HTR-8/SVneo (cell line): ENCODE measurements around the gene ADAP1.

Experiments
- DNase-seq: peaks from one replicate; pipeline ENCODE4 v3.0.0; 2011; ENCODE audit warnings: low spot score, mixed read lengths; ENCODE audit not compliant: insufficient read length
- FAIRE-seq: peaks from 2 replicates; lab custom pipeline; 2011; peaks lifted over from hg19 to GRCh38; lab: Jason Lieb, UNC

ADAP1 gene

DNA sequence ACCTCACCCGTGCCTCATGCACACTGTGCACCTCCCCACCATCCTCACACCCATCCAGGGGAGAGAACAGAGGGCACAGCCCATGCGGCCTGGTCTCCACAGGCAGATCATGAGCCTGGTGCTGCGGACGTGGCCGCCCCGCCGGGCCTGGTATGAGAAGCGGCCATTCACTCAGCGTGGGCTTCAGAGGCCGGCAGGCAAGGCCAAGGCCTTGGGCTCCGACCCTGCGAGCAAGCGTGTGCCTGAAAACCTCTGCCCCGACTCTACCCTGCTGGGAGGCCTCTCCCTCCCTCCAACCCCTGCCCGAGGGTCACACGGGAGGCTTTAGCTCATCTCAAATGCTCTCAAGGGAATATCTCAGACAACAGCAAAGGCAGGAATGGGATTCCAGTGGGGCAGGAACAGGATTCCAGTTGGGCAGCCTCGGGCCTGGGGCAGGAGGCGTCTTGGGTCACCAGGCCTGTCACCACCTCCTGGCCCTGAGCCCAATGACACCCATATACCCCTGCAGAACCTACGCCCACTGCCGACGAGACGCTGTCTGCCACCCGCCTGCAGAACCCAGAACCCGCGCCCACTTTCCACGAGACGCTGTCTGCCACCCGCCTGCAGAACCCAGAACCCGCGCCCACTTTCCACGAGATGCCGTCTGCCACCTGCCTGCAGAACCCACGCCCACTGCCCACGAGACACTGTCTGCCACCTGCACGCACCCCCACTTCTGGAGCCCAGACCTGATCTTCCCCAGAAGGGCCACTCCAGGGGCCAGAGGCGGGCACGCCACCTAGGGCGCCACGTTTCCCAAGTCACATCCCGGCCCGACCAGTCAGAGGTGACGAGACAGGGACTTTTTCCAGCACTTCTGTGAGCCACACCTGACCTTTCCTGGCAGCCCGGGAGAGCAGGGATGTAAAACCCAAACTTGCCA is 38.9 kb downstream of the ADAP1 start:
- peak; percentile 31 for FAIRE-seq

GRCh38 chr7:914521-915194 is 39.8 kb downstream of the ADAP1 start:
- no peak for FAIRE-seq

More for the DNA sequence above, 38.9 kb downstream of the ADAP1 start:
- no peak for DNase-seq

GRCh38 chr7:913736-914520 is 40.6 kb downstream of the ADAP1 start:
- DNase-seq, result no peak
- FAIRE-seq, result no peak

More at GRCh38 chr7:914521-915194, 39.8 kb downstream of the ADAP1 start:
- DNase-seq, result no peak

DNA sequence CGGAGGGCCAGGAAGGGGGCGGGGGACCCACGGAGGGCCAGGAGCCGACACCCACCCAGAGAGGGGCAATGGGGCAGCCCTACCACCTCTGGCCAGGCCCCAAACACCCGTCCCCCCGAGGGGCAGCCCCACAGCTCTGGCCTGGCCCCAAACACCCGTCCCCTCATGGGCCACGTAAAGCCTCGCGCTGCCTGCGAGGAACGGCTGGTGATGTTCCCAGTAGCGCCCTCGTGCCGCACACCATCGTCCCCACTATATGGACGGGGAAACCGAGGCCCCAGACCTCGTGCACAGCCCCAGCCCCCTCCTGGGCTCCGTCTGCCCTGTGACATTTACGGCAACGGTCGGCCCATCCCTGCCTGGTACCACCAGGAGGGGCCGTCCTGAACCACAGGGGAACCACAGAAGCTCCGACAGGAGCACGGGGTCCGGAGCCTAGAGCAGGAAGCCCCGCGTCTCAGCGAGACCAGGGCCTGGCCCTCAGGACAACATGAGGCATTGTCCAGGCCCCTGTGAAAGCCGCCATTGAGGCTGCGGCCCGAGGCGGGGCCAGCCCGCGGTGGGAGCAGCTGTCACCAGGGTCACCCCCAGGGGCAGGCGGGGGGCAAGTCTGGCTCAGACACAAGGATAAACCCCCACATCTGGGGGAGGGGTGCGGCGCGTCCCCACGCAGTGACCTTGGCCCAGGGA is 42.5 kb downstream of the ADAP1 start:
- FAIRE-seq, result no peak

DNA sequence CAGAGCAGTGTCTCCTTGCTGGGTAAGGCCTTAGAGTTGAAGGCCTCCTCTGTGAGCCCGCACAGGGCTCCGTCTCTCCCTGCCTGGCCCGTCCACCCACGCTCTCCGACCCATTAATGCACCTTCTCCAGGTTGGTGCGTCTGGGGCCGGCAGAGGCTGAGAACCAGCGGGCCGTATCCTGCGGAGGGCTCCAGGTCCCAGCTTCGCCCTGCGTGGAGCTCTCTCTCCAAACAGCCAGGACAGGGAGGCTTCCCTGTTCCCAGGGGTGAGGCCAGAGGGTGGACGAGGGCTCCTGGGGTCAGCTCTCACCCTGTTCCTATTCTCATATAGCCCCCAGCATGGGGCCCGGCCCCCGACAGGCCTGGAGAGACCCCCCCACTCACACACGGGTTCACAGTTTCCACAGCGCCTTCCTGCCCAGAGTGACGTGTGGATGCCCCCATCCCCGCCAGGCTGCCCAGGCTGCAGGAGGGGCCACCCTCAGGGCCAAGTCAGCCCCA is 43.5 kb downstream of the ADAP1 start:
- FAIRE-seq (no peak), DNase-seq (no peak)

More for the DNA sequence above, 42.5 kb downstream of the ADAP1 start:
- no peak for DNase-seq

DNA sequence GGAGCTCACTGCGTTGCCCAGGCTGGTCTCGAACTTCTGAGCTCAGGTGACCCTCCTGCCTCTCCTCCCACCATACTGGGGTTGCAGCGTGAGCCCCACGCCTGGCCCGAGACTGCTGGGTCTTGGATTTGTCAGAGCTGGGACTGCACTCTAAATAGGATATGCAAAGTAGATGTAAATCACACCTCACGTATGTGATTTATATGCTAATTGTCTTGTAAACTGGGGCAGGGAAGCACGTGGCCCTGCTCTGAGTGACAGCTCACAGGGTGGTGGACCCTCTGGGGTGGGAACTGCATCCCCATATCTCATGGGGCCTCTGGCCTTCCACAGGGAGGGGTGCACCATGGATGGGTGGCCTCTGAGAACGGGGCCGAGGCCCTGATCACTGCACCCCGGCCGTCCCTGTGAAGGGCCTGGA is 44.0 kb downstream of the ADAP1 start:
- FAIRE-seq, result no peak
- no peak for DNase-seq

DNA sequence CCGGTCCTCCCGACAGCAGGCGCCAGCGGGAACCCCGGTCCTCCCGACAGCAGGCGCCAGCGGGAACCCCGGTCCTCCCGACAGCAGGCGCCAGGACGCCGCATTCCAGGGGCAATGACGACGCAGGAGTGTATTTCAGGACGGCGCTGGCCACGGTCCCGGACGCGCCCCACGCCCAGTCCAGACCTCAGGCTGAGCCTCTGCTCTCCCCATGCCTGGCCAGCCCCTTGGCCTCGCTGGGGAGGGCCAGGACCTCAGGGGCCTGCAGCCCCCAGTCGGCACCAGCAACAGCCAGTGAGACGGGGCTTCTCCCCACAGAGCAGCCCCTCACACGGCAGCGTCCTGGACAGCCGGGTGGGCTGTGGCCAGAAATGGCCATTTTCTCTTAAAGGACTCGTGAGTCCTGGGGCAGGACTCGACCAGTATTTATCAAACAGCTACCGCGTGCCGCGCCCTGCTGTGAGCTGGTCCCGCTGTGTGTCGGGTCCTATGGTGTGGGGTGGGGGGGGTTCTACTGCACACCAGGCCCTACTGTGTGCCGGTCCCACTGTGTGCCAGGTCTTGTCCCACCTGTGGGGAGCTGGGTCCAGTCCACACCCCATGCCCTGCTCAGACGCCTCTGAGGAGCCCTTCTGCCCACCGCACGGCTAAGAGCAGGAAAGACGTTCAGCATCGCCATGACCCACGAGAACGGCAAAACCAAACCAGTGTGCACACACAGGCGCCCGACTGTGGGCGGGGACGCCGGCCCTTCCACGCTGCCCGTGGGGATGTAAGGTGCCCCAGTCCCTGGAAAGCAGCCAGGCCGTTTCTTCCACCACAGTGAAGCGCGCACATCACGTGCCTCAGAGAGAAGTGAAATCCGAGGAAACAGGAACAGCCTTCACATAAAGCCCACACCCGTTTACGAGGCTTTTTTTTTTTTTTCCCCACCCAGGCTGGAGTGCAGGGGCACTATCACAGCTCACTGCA is 44.8 kb downstream of the ADAP1 start:
- peak; percentile 73 for FAIRE-seq
- DNase-seq, result peak; percentile 72

DNA sequence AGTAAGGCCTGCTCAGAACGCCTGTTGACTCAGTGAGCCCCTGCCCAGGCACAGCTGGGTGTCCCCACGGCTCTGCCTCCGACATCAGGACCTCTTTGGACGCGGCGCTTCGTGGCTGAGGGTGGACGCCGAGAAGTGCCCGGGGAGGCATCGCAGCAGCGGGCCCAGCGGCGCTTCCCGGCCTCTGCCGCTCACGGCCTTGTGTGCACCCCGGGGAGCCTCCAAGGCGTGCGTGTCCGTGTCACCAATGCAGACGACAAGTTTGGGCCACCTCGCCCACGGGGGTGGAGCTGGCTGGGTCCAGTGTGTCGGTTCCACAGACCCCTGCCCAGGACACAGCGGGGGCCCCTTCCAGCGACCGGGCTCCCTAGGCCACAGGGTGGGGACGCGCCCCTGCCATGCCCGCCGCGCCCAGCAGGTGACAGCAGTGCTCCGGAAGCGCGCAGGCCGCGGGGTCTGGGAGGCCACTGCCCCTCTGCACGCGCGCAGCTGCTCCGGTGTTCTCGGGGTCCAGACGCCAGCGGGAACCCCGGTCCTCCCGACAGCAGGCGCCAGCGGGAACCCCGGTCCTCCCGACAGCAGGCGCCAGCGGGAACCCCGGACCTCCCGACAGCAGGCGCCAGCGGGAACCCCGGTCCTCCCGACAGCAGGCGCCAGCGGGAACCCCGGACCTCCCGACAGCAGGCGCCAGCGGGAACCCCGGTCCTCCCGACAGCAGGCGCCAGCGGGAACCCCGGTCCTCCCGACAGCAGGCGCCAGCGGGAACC is 45.7 kb downstream of the ADAP1 start:
- peak; percentile 89 for DNase-seq
- FAIRE-seq, result peak; percentile 77

DNA sequence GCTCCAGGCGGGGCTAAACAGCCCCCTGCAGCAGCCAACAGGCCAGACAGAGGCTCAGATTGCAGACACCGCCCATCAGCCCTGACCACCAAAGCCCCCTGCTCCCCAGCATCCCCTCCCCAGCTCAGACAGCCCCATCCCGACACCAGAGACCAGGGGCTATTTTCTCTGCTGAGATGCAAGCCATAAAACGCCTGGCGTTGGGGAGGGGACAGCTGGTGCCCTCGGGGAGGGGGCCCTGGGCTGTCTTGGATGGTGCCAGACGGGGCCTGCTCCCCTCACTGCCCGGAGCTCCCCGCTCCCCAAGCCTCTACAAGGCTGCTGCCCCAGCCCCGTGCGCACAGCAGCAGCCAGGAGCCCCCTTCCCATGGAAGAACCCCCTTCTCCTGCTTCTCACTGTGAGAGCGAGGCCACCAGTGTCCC is 46.3 kb downstream of the ADAP1 start:
- DNase-seq (no peak), FAIRE-seq (no peak)

DNA sequence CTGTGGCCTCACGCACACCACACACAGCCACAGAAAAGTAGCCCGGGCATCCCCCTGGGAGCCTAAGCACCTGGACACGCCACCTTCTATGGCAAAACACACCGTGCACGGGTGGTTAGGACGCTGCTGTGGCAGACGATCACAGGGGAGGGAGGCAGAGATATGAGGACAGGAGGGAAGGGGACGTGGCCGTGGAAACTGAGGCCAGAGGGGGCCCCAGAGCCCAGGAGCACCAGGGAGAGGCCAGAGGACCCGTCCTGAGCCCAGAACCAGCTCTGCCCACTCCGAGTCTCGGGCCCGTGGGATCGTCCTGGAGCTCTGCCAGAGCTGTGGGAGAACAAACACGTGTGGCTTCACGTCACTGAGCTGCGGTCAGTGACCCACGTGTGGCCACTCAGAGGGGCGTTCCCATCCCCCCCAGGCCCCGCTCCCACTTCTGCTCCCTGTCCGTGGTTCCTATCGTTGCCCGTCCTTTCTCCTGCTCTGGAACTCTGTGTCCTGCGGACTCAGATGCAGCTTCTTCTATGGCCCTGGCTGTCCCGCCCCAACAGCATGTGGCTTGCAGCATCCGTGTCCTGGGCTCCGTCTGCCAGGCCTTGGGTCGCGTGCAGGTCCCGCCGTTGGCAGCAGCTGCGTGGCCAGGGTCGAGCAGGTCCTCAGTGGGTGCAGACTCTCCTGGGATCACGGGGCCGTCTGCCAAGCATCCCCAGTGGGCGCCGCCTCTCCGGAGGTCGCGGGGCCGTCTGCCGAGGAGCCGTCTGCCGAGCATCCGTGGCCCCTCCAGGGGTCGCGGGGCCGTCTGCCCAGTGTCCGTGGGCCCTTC is 47.1 kb downstream of the ADAP1 start:
- FAIRE-seq (no peak), DNase-seq (no peak)

GRCh38 chr7:906776-907157 is 47.7 kb downstream of the ADAP1 start:
- FAIRE-seq (no peak), DNase-seq (no peak)

DNA sequence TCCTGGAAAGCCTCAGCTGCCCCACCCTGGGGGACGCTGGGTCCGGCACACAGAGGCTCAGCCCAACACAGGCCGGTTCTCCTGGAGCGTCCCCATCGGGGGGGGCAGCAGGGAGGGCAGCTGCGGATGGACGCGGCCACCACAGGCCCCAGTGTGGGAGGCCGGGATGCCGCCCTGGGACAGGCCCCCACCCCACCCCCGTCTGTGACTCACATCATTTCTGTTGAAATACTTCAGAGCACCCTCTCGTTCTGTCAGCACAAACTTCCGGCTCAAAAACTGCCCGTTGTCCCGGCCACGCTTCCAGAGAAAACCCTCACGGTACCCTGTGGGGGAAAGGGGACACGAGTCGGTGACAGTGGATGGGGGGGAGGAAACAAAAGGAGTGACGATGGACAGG is 49.6 kb downstream of the ADAP1 start:
- FAIRE-seq (no peak), DNase-seq (no peak)

DNA sequence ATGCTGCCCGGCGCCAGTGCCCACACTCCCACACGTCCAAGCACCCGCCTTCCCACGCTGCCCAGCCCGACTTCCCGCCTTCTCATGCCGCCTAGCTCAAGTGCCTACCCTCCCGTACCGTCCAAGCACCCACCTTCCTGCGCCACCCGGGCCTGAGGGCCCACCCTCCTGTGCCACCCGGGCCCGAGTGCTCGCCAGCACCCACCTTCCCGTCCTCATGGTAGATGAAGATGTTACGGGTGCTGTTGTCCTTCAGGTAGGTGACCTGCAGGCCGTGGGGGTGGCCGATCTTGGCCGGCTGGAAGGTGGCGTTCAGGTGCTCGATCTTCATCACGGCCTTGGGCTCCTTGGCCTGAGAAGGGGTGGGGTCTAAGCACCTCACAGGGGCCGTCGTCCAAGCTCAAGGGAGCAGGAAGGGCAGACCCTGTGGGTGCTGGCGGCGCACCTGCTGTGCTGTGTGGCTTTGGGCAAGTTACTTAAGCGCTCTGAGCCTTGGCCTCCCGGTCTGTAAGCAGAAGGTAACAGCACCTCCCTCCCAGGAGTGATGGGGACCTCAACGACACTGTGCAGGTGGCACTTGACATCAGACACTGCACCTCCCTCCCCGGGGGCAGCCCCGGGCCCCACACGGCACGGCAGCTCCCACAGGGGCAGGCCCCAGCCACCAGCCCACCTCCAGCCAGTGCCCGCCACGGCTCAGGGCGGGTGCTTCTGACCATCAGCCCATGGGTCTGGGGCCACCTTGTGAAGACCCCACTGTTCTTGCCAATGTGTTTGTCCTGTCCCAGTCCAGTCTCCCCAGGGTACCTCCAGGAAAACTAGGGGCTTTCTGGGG is 50.3 kb downstream of the ADAP1 start:
- peak; percentile 59 for FAIRE-seq
- DNase-seq, result no peak

DNA sequence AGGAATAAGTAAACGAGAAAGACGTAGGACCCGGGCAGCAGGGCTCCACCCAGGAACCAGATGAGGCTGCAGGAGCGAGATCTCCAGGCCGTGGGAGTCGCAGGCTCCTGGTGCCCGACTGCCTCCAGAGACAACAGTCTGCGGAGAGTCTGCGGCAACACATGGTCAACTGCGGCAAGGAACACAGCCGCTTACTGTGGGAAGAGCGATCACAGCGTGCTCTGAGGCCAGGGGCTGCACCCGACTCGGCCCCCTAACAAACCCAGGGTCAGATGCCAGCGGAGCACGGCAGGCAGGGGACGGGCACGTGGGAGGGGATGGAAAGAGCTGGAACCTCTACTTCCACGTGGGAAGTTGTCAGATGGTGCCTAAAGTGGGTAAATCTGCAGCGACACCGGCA is 51.5 kb downstream of the ADAP1 start:
- no peak for DNase-seq
- FAIRE-seq, result no peak

DNA sequence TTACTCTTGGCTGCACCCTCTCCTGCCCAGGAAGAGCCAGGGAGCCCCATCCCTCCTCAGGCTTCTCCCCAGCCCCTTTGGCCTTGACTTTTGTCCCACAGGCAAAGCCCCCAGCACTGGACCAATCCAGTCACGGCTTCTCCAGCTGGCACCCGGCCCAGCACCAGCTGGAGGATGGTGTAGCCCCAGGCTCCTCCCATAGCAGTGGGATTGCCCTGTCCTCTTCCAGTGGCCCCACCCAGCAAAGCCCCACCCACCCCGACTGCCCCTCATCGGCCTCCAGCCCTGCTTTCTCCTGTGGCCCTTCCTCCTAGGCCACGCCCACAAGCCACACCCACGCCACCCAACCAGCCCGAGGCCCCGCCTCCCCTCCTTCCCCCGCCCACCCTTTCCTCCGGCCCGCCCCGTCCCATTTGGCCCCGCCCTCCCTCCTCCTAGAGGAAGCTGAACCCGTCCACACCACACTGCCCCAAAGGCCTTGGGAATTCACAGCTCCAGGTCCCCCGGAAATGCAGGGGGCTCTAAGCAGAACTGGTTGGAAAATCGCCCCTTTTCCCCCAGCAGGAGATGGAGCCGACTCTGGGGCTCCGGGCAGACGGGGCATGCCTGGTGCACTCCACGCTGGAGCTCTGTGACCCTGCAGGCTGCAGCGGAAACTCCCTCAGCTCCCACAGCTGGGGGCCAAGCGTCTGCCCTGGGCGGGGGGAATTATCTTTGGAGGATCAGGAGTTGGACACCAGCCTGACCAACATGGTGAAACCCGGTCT is 52.9 kb downstream of the ADAP1 start:
- FAIRE-seq (peak; percentile 89), DNase-seq (peak; percentile 97)

DNA sequence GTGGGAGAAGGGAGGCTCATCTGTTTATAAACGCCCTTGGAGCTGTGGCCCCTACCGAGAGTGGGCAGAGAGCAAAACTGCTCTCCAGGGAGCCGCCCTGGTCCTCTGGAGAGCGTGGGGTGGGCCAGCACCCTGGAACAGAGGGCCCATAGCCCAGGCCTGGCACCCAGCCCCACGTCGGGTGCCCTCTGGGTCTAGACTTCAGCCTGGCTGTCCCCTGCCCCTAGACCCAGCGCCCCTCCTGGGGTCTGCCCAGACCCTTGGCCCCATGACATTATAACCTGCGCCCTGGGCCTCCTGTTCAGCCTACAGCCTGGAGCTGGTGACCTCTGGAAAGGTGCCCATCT is 53.5 kb downstream of the ADAP1 start:
- DNase-seq (no peak), FAIRE-seq (no peak)
